Neural cell (in vitro differentiated cells): ENCODE measurements around the gene GUCY2F.

Source experiments
- EP300 ChIP-seq: fragments of 450-650 bp; conservative IDR thresholded peaks from 2 replicates; pipeline ENCODE4 v1.6.1; 2014; ENCODE audit warnings: antibody characterized with exemption, mild to moderate bottlenecking, moderate library complexity; ENCODE audit not compliant: poor library complexity, severe bottlenecking
- REST ChIP-seq: IDR thresholded peaks from 2 replicates; pipeline ENCODE4 v1.6.1; 2012; ENCODE audit warnings: borderline replicate concordance
- TAF1 ChIP-seq: IDR thresholded peaks from 2 replicates; pipeline ENCODE4 v1.6.1; 2012; ENCODE audit warnings: low read depth
- TF ChIP-seq, protein P1 (sequence below): fragments of 450-650 bp; IDR thresholded peaks from 2 replicates; pipeline ENCODE4 v1.5.1; 2014; ENCODE audit warnings: antibody characterized with exemption, mild to moderate bottlenecking, moderate library complexity; ENCODE audit not compliant: poor library complexity, severe bottlenecking

GRCh38 chrX:109356684-109357083 is 125.2 kb downstream of the GUCY2F start:
- no peak for TF ChIP-seq TAF1
- TF ChIP-seq, protein P1, sequence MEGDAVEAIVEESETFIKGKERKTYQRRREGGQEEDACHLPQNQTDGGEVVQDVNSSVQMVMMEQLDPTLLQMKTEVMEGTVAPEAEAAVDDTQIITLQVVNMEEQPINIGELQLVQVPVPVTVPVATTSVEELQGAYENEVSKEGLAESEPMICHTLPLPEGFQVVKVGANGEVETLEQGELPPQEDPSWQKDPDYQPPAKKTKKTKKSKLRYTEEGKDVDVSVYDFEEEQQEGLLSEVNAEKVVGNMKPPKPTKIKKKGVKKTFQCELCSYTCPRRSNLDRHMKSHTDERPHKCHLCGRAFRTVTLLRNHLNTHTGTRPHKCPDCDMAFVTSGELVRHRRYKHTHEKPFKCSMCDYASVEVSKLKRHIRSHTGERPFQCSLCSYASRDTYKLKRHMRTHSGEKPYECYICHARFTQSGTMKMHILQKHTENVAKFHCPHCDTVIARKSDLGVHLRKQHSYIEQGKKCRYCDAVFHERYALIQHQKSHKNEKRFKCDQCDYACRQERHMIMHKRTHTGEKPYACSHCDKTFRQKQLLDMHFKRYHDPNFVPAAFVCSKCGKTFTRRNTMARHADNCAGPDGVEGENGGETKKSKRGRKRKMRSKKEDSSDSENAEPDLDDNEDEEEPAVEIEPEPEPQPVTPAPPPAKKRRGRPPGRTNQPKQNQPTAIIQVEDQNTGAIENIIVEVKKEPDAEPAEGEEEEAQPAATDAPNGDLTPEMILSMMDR, result no peak
- TF ChIP-seq REST, result no peak
- TF ChIP-seq EP300, result no peak
